Heart left ventricle (tissue), 16 donors: ENCODE results near the gene SYNRG. TPM values are rescaled to one million over a fixed set of nuclear protein-coding genes. Genes with fewer than 3 reads are reported as not detected.
A peak's percentile ranks its signal among the peaks of the same experiment; 100 is the strongest.
"Not testable (repeated sequence)": the region's sequence is repeated elsewhere in the genome, so short reads cannot be mapped to it uniquely, and the experiment has no call there.

Experiments
- ATAC-seq, 4 donors: fragments of 200-7000 bp; cut with Tn5 transposase; one replicate each; pipeline ENCODE4 v1.9.1; 2020 to 2022; ENCODE audit warnings: moderate library complexity in 4 of 4, mild to moderate bottlenecking in 3 of 4, moderate number of reproducible peaks in 1 of 4
- DNase-seq, 5 donors: peaks; one replicate each; pipeline ENCODE4 v3.0.0-alpha.2; 2020
- H3K27ac ChIP-seq, 12 donors: fragments of 200-600 bp; sonication (generic) in 4 of 12; one replicate each; pipeline versions ENCODE4 v1.5.0 to v1.8.0; 2016 to 2022; ENCODE audit warnings: mild to moderate bottlenecking in 2 of 12
- H3K27me3 ChIP-seq, 9 donors: fragments of 200-600 bp; sonication (generic) in 2 of 9; one replicate each; pipeline versions ENCODE4 v1.5.1 to v1.8.0; 2016 to 2022; ENCODE audit warnings: mild to moderate bottlenecking in 3 of 9
- H3K36me3 ChIP-seq, 9 donors: fragments of 200-600 bp; sonication (generic) in 2 of 9; one replicate each; pipeline versions ENCODE4 v1.5.0 to v1.8.0; 2018 to 2022; ENCODE audit warnings: mild to moderate bottlenecking in 2 of 9
- H3K4me1 ChIP-seq, 12 donors: fragments of 200-600 bp; sonication (generic) in 4 of 12; one replicate each; pipeline versions ENCODE4 v1.5.0 to v1.8.0; 2016 to 2022; ENCODE audit warnings: mild to moderate bottlenecking in 3 of 12
- H3K4me3 ChIP-seq, 12 donors: fragments of 200-600 bp; sonication (generic) in 4 of 12; one replicate each; pipeline versions ENCODE4 v1.5.0 to v1.8.0; 2017 to 2022; ENCODE audit warnings: mild to moderate bottlenecking in 9 of 12, moderate library complexity in 4 of 12
- H3K9me3 ChIP-seq, 12 donors: fragments of 200-600 bp; sonication (generic) in 4 of 12; one replicate each; pipeline versions ENCODE4 v1.5.0 to v1.8.0; 2016 to 2022; ENCODE audit warnings: mild to moderate bottlenecking in 1 of 12
- POLR2A ChIP-seq, 2 donors: fragments of 450-650 bp; IDR thresholded peaks; one replicate each; pipeline ENCODE4 v1.6.1; 2017; ENCODE audit warnings: antibody characterized with exemption in 2 of 2, mild to moderate bottlenecking in 2 of 2, moderate library complexity in 2 of 2
- WGBS, 4 donors: extraction: QIAGEN DNeasy Blood & Tissue Kit in 2 of 4; methylation state at CpG; one replicate each; pipeline versions ENCODE4 v1.1.5 to v1.1.7; 2013 to 2018; 5-methylcytosine and 5-hydroxymethylcytosine counted together
- intact Hi-C, 10 donors: fragments of 100-400 bp; cut with DNase I; formaldehyde crosslinking; loops; one replicate each; pipeline versions ENCODE4 v1.11.1 to v1.14.2; 2022
- polyA plus RNA-seq, 2 donors: library from polyadenylated mRNA; stranded (reverse); fragments of 200-250 nt; gene quantifications; one replicate each; pipeline ENCODE4 v1.2.3, GENCODE V29; 2013
- total RNA-seq, 9 donors: library from RNA; depleted of rRNA in 2 of 9; stranded (reverse); fragments of >200 nt in 2 of 9; fragmentation: NEBNext Ultra II Directional in 3 of 9; extraction: Animal tissue kit (Norgen Biotek cat#: 25700) in 3 of 9; gene quantifications; one replicate each; pipeline versions ENCODE4 v1.1.0 to v1.2.4, GENCODE V29; 2016 to 2023
- TF ChIP-seq, protein P1 (sequence below), 12 donors: fragments of 200-600 bp; sonication (generic) in 4 of 12; IDR thresholded peaks; one replicate each; pipeline versions ENCODE4 v1.5.0 to v1.8.0; 2018 to 2022; ENCODE audit warnings: antibody characterized with exemption in 12 of 12, mild to moderate bottlenecking in 5 of 12
- donor health status: ischemic (EF 13 %, LVEDD 7.1; RV severe dilation, severe dysfunction).
- donor health status: healthy with polysubstance abuse.
- donor health status: DM: no; HTN: yes; CAD: no.
- donor health status: DM: no; HTN: no; CAD: no.
- donor health status: ischemic (EF 25% LVEDD 6.9; RV normal size, moderate dysfunction).
- donor health status: ischemic (EF 25% LVEDD 5.7; RV mildly dilated, moderate dysfunction).
- donor health status: healthy.
- donor health status: DM: yes; HTN: yes; CAD: no.
- donor health status: ischemic (EF 35%, LVEDD 5.7; RV mildly dilated, moderate dysfunction).
- donor health status: nonischemic (EF 11% LVEDD 7.7; RV severe dilation, severe dysfunction).
- donor health status: DM: yes; HTN: yes; CAD: no.
- donor health status: PGD.
- donor health status: ischemic (EF 29% LVEDD 5.4; RV normal size, mild dysfunction).
- donor health status: nonischemic (EF 23%, LVEDD 6.1; RV moderate dilation, normal function).

SYNRG gene
- total and polyA plus RNA-seq, 11 donors, result 5.7 to 52.4 (median 30.1) TPM

DNA sequence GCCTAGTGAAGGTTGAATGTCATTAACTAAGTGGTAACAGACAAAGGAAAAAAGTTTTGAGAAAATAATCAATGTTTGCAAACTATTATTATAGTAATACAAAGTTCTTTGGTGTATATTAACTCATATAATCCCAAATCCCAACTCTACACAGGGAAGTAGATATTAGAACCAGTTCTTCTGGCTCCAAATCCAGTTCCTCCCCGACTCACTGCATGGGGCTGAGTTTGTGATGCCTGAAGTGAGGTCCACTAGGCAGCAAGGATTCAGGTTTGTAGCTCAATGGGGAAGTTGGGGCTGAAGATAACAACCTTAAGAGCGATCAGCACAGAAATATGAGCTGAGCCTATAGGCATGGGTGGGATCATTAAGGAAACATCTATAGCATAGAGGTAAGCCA is 5.6 kb upstream of the SYNRG start:
- Histone ChIP-seq H3K4me1 (peaks cover 0 to 2% (median 0%) of the 10 kb centered on the region in 12 donors), H3K9me3 (no peaks in the 10 kb centered on the region), H3K27me3 (no peaks in the 10 kb centered on the region), H3K27ac (no peak overlapping the region), H3K36me3 (peaks cover 0 to 78% (median 73%) of the 10 kb centered on the region in 9 donors), H3K4me3 (no peak overlapping the region)
- TF ChIP-seq, protein P1, sequence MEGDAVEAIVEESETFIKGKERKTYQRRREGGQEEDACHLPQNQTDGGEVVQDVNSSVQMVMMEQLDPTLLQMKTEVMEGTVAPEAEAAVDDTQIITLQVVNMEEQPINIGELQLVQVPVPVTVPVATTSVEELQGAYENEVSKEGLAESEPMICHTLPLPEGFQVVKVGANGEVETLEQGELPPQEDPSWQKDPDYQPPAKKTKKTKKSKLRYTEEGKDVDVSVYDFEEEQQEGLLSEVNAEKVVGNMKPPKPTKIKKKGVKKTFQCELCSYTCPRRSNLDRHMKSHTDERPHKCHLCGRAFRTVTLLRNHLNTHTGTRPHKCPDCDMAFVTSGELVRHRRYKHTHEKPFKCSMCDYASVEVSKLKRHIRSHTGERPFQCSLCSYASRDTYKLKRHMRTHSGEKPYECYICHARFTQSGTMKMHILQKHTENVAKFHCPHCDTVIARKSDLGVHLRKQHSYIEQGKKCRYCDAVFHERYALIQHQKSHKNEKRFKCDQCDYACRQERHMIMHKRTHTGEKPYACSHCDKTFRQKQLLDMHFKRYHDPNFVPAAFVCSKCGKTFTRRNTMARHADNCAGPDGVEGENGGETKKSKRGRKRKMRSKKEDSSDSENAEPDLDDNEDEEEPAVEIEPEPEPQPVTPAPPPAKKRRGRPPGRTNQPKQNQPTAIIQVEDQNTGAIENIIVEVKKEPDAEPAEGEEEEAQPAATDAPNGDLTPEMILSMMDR (IDR thresholded peaks at IDR 0.05), result no peak
- TF ChIP-seq POLR2A (IDR thresholded peaks at IDR 0.05), result no peak
- ATAC-seq (no peak), DNase-seq (no peak)
- WGBS, 4 donors, result 95 to 97% (median 96%) methylated on average over 2 of the region's 2 CpGs
- intact Hi-C loops, result no loop called here

DNA sequence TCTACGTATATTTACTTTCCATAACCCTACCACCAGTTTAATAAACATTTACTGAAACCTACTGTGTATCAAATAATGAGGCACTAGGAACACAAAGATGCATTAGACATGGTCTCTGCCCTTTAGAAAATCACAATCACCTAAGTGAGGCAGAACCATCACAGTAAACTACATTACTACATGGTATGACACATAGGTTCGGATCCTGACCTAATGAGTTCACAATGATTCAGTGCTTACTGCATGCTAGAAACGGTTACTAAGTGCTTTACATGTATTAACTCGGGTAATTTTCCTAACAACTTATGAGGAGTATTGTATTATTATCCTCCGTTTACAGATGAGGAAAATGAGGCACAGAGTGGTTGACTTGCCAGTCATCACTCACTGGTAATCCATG is 5.2 kb upstream of the SYNRG start:
- no peak for ATAC-seq
- intact Hi-C loops, result no loop called here
- Histone ChIP-seq H3K27ac (no peak overlapping the region), H3K27me3 (no peaks in the 10 kb centered on the region), H3K4me3 (no peak overlapping the region), H3K4me1 (peaks cover 0 to 5% (median 1%) of the 10 kb centered on the region in 12 donors), H3K9me3 (no peaks in the 10 kb centered on the region), H3K36me3 (peaks cover 0 to 74% (median 69%) of the 10 kb centered on the region in 9 donors)
- DNase-seq, result no peak
- TF ChIP-seq, protein P1 (IDR thresholded peaks at IDR 0.05), result no peak
- 92 to 95% (median 94%) methylated on average over 5 of the region's 5 CpGs for WGBS, 4 donors

DNA sequence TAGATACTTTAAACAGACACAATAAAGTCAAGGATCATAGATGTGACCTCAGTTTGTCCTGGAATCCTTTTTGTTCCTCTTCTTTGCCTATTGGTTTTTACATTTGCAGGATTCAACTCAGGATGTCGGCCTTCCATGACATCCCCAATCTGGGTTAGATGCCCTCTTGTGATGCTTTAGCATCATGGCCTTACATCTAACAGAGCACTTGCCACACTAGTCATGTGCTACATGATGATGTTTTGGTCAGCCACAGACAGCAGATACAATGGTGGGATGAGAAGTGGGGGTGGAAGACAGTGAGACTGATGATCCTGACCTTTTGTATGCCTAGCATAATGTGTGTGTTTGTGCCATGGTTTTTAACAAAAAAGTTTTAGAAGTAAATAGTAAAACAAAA is 1.8 kb upstream of the SYNRG start:
- Histone ChIP-seq H3K36me3 (peaks cover 0 to 43% (median 36%) of the 10 kb centered on the region in 9 donors), H3K4me1 (peaks cover 0 to 30% (median 22%) of the 10 kb centered on the region in 12 donors), H3K27ac (no peak overlapping the region), H3K4me3 (no peak overlapping the region), H3K9me3 (no peaks in the 10 kb centered on the region), H3K27me3 (no peaks in the 10 kb centered on the region)
- TF ChIP-seq, protein P1 (IDR thresholded peaks at IDR 0.05), result no peak
- no peak for TF ChIP-seq POLR2A (IDR thresholded peaks at IDR 0.05)
- intact Hi-C loops, result no loop called here
- ATAC-seq (no peak), DNase-seq (no peak)
- WGBS, 4 donors, result 85 to 97% (median 89%) methylated on average over 1 of the region's 1 CpG

DNA sequence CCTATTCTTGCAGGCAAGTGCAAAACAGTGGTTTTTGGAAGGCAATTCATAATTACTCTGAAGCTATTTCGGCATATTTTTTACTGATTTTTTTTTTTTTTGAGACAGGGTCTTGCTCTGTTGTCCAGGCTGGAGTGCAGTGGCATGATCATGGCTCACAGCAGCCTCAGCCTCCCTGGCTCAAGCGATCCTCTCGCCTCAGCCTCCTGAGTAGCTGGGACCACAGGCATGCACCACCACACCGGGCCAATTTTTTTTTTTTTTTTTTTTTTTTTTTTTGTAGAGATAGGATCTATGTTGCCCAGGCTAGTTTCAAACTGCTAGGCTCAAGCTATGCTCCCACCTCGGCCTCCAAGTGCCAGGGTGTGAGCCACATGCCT is 813 bp upstream of the SYNRG start:
- intact Hi-C loops, ATAC-seq, DNase-seq, H3K27me3 ChIP-seq, H3K9me3 ChIP-seq: not testable (repeated sequence)
- Histone ChIP-seq H3K36me3 (peaks cover 0 to 39% (median 30%) of the 10 kb centered on the region in 9 donors), H3K4me3 (peak overlapping the region in 10 of 12 donors; percentile 74 to 99 (median 93)), H3K27ac (peak overlapping the region in 10 of 12 donors; percentile 90 to 96 (median 94)), H3K4me1 (peaks cover 0 to 38% (median 28%) of the 10 kb centered on the region in 12 donors)
- 90 to 97% (median 92%) methylated on average over 5 of the region's 5 CpGs for WGBS, 4 donors
